ENCODE data around the gene OXCT1. TPM values are rescaled to one million over a fixed set of nuclear protein-coding genes. Genes with fewer than 3 reads are reported as not detected.

Gene OXCT1
- total and polyA plus RNA-seq, 9 of the 15 experiments (the other 6 are each of a cell fraction or from before 2014, with no cell fraction given) = 24.7 to 61.2 (median 41.9) TPM

DNA sequence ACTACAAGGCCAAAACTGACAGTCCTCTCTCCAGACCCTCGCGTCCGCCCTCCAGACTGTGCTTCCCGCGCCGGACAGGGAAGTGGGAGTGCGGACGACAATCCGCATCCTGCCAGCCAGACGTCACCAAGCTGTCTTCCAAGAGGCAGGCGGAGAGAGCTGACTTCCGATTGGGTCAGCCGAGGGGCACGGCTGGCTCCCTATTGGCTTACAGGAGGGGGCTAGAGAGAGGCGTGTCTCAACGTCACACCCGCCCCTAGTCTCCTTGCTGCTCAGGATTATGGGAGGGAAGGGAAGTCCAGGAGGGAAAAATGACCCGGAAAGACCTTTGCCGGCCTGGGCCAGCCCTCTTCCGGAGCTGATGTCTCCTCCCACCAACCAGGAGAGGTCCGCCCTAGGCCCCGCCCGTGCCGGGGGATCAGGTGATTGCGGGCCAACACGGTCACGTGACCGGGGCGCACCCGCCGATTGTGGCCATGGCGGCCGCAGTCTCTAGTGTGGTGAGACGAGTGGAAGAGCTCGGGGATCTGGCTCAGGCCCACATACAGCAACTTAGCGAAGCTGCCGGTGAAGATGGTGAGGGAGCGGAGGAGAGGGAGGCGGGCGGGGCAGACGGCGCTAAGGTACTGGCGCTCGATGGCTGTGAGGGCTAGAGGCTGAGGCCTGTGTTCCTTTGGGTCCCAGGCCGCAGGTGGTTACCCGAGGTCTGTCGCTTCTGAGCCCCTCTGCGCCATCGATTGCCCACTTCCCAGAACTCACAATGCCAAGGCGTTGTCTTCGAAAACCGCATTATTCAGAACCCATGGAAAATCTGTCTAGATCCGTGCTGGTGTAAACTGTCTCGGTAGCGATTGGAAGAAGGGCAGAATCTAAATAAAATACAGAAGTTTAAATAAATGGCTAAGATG lies 33.9 kb upstream of the OXCT1 start, which contains the start of gene RIMOC1:
RIMOC1 (plus strand) TSS at position 453 of the 908 bp plus-strand sequence; CDS start at position 477, 24 bp downstream.
- intact Hi-C loops (cut with micrococcal nuclease) (loop anchor here (1.0 to 2.0 kb wide), 3 partner anchors 21 to 34 kb away; partner anchors contain the start of genes FBXO4 and OXCT1), in situ Hi-C loops (cut with MboI) (no loop called here)
- peak within 1 kb of the TSS; percentile 84 for H2AFZ ChIP-seq (ENCODE audit: low read depth, low read length)
- ATAC-seq (peak; percentile 99), FAIRE-seq (peak; percentile 100), DNase-seq (ENCODE audit: extremely low read depth in 1 of 4, low spot score in 3 of 4) (peak; percentile 98 to 100 (median 99))
- POLR2A ChIA-PET = interaction anchor here (0.6 to 1.6 kb wide), 15 partner anchors 9 to 1080 kb away, joined by 3 to 12 read pairs (median 6); partner anchors contain the start of gene FBXO4
- under 1% methylated on average over 53 of the region's 55 CpGs for WGBS (ENCODE audit: insufficient coverage, low coverage, missing lambda C conversion rate)
- H3K4me3 ChIP-seq = peak within 1 kb of the TSS; percentile 67
- no peaks in the 10 kb centered on the region for H3K27me3 ChIP-seq (ENCODE audit: control insufficient read depth in 2 of 2, insufficient read depth in 2 of 2, low read length in 2 of 2)
- H3K79me2 ChIP-seq (ENCODE audit: control insufficient read depth, insufficient read depth, low read length) = peaks cover 36% of the 10 kb centered on the region
- H4K20me1 ChIP-seq (replicated peaks; ENCODE audit: control insufficient read depth, insufficient read depth, low read length) = no peaks in the 10 kb centered on the region
- H3K9ac ChIP-seq (ENCODE audit: insufficient read depth in 1 of 2, low read depth in 2 of 2, low read length in 2 of 2) = peak within 1 kb of the TSS; percentile 94 to 99
- H3K4me1 ChIP-seq (replicated peaks in 1 of 2; ENCODE audit: control insufficient read depth in 2 of 2, insufficient read depth in 2 of 2, low read length in 2 of 2) = peaks cover 6 to 18% of the 10 kb centered on the region in 2 experiments
- BruUV-seq (replicated peaks) = TSS peak; percentile 51
- CTCF ChIA-PET (ENCODE audit: low intra/inter-chr PET ratio) = no interaction called here
- H3K9me1 ChIP-seq (ENCODE audit: control insufficient read depth, insufficient read depth, low read length) = no peaks in the 10 kb centered on the region
- peaks cover 38% of the 10 kb centered on the region for H3K36me3 ChIP-seq (ENCODE audit: control insufficient read depth, insufficient read depth, low read length)
- no peaks in the 10 kb centered on the region for H3K9me3 ChIP-seq (replicated peaks; ENCODE audit: control insufficient read depth, insufficient read depth, low read depth, low read length)
- H3K27ac ChIP-seq (ENCODE audit: extremely low read depth, low read depth, low read length) = peak within 1 kb of the TSS; percentile 86
- H3K4me2 ChIP-seq (ENCODE audit: insufficient read depth, low read length) = peak within 1 kb of the TSS; percentile 92
- no peak for TF ChIP-seq ESRRB (CRISPR knock-in tag; IDR thresholded peaks at IDR 0.05; ENCODE audit: borderline replicate concordance)
- peak; percentile 96 for TF ChIP-seq CXXC5 (CRISPR knock-in tag; IDR thresholded peaks at IDR 0.05)
- peak; percentile 65; the same call in 1 of the 2 replicates for TF ChIP-seq SPI1 (IDR thresholded peaks at IDR 0.05; ENCODE audit: borderline replicate concordance, low read depth, low read length)
- TF ChIP-seq, protein P1, sequence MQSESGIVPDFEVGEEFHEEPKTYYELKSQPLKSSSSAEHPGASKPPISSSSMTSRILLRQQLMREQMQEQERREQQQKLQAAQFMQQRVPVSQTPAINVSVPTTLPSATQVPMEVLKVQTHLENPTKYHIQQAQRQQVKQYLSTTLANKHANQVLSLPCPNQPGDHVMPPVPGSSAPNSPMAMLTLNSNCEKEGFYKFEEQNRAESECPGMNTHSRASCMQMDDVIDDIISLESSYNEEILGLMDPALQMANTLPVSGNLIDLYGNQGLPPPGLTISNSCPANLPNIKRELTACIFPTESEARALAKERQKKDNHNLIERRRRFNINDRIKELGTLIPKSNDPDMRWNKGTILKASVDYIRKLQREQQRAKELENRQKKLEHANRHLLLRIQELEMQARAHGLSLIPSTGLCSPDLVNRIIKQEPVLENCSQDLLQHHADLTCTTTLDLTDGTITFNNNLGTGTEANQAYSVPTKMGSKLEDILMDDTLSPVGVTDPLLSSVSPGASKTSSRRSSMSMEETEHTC (IDR thresholded peaks at IDR 0.05) = peak; percentile 97
- peak; percentile 75 to 77 for TF ChIP-seq NRF1 (conservative IDR thresholded peaks at IDR 0.05 in 1 of 2, IDR thresholded peaks at IDR 0.05 in 1 of 2)
- peak; percentile 100 for TF ChIP-seq TOE1 (IDR thresholded peaks at IDR 0.05; ENCODE audit: borderline replicate concordance)
- no peak for TF ChIP-seq TOE1 (CRISPR knock-in tag; IDR thresholded peaks at IDR 0.05; ENCODE audit: borderline replicate concordance, low read depth)
- no peak for TF ChIP-seq PRMT5 (CRISPR knock-in tag; IDR thresholded peaks at IDR 0.05)
- peak; percentile 94 for TF ChIP-seq SAP30 (IDR thresholded peaks at IDR 0.05; ENCODE audit: borderline replicate concordance, insufficient read depth, low read depth, low read length, poor library complexity, severe bottlenecking)
- TF ChIP-seq PURB (CRISPR knock-in tag; IDR thresholded peaks at IDR 0.05; ENCODE audit: low read depth) = no peak
- TF ChIP-seq NR2C2 (CRISPR knock-in tag; IDR thresholded peaks at IDR 0.05) = peak; percentile 87
- TF ChIP-seq NR2C2 (tag; IDR thresholded peaks at IDR 0.05) = peak; percentile 99
- TF ChIP-seq LEF1 (IDR thresholded peaks at IDR 0.05) = peak; percentile 85
- TF ChIP-seq TAF9B (IDR thresholded peaks at IDR 0.05; ENCODE audit: partially characterized antibody) = peak; percentile 100
- no peak for TF ChIP-seq GATAD2A (IDR thresholded peaks at IDR 0.05)
- peak; percentile 88 for TF ChIP-seq POLR2H (tag; IDR thresholded peaks at IDR 0.05; ENCODE audit: low read depth)
- TF ChIP-seq MEF2A (IDR thresholded peaks at IDR 0.05; ENCODE audit: control insufficient read depth, low read depth, low read length) = no peak
- peak; percentile 93 for TF ChIP-seq HMGN3 (IDR thresholded peaks at IDR 0.05; ENCODE audit: borderline replicate concordance, extremely low read depth, insufficient read length, low read depth, low read length)
- no peak for TF ChIP-seq SMC3 (conservative IDR thresholded peaks at IDR 0.05; ENCODE audit: insufficient read depth, low read depth, low read length)
- no peak for TF ChIP-seq BRCA1 (IDR thresholded peaks at IDR 0.05)
- TF ChIP-seq BRCA1 (CRISPR knock-in tag; IDR thresholded peaks at IDR 0.05) = no peak

Data from K562 (cell line).